Uterus (tissue), 2 donors: ENCODE results near the gene COL26A1.

ENCODE experiments used
- POLR2A ChIP-seq, 2 donors: fragments of 450-650 bp; IDR thresholded peaks; one replicate each; pipeline ENCODE4 v1.6.1; 2016; ENCODE audit warnings: antibody characterized with exemption in 2 of 2, mild to moderate bottlenecking in 1 of 2, moderate library complexity in 1 of 2
- TF ChIP-seq, protein P1 (sequence below), 4 experiments: fragments of 200-600 bp in 2 of 4; fragments of 450-650 bp in 2 of 4; sonication (generic) in 2 of 4; IDR thresholded peaks; one replicate each; pipeline ENCODE4 v1.5.1; 2016 to 2019; ENCODE audit warnings: antibody characterized with exemption in 4 of 4, mild to moderate bottlenecking in 2 of 4, moderate library complexity in 1 of 4

GRCh38 chr7:101441890-101442289, 79.2 kb downstream of the COL26A1 start:
- TF ChIP-seq, protein P1, sequence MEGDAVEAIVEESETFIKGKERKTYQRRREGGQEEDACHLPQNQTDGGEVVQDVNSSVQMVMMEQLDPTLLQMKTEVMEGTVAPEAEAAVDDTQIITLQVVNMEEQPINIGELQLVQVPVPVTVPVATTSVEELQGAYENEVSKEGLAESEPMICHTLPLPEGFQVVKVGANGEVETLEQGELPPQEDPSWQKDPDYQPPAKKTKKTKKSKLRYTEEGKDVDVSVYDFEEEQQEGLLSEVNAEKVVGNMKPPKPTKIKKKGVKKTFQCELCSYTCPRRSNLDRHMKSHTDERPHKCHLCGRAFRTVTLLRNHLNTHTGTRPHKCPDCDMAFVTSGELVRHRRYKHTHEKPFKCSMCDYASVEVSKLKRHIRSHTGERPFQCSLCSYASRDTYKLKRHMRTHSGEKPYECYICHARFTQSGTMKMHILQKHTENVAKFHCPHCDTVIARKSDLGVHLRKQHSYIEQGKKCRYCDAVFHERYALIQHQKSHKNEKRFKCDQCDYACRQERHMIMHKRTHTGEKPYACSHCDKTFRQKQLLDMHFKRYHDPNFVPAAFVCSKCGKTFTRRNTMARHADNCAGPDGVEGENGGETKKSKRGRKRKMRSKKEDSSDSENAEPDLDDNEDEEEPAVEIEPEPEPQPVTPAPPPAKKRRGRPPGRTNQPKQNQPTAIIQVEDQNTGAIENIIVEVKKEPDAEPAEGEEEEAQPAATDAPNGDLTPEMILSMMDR (IDR thresholded peaks at IDR 0.05), result no peak
- TF ChIP-seq POLR2A (IDR thresholded peaks at IDR 0.05), result no peak
